Measurements from ENCODE around the gene CHST8.

- no peak for TF ChIP-seq CTCF (CRISPR knock-in tag; IDR thresholded peaks at IDR 0.05)
- TF ChIP-seq ZFP37 (CRISPR knock-in tag; IDR thresholded peaks at IDR 0.05; ENCODE audit: borderline replicate concordance): no peak
- no peak for TF ChIP-seq DPF2 (CRISPR knock-in tag; IDR thresholded peaks at IDR 0.05; ENCODE audit: borderline replicate concordance, low read depth)
- TF ChIP-seq POLR2A (IDR thresholded peaks at IDR 0.05; ENCODE audit: insufficient read depth in 1 of 2, low read depth in 2 of 2, low read length in 2 of 2): no peak
- TF ChIP-seq, protein P1, sequence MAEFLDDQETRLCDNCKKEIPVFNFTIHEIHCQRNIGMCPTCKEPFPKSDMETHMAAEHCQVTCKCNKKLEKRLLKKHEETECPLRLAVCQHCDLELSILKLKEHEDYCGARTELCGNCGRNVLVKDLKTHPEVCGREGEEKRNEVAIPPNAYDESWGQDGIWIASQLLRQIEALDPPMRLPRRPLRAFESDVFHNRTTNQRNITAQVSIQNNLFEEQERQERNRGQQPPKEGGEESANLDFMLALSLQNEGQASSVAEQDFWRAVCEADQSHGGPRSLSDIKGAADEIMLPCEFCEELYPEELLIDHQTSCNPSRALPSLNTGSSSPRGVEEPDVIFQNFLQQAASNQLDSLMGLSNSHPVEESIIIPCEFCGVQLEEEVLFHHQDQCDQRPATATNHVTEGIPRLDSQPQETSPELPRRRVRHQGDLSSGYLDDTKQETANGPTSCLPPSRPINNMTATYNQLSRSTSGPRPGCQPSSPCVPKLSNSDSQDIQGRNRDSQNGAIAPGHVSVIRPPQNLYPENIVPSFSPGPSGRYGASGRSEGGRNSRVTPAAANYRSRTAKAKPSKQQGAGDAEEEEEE (CRISPR knock-in tag; IDR thresholded peaks at IDR 0.05; ENCODE audit: borderline replicate concordance): no peak
- TF ChIP-seq SP1 (IDR thresholded peaks at IDR 0.05): no peak
- TF ChIP-seq SP1 (CRISPR knock-in tag; IDR thresholded peaks at IDR 0.05): no peak
- TF ChIP-seq SOX5 (CRISPR knock-in tag; IDR thresholded peaks at IDR 0.05; ENCODE audit: borderline replicate concordance): no peak
- no peak for TF ChIP-seq RXRA (CRISPR knock-in tag; IDR thresholded peaks at IDR 0.05)
- no peak for TF ChIP-seq CBX1 (IDR thresholded peaks at IDR 0.05; ENCODE audit: low read depth)
- no peak for TF ChIP-seq ZNF614 (CRISPR knock-in tag; IDR thresholded peaks at IDR 0.05; ENCODE audit: borderline replicate concordance)
- no peak for TF ChIP-seq NFIC (IDR thresholded peaks at IDR 0.05; ENCODE audit: low read length)
Measured at GRCh38 chr19:33621065-33621785, 528 bp upstream of the CHST8 start.

Measured in HepG2 (cell line).